HUES64 (cell line): ENCODE results near the gene PLS1.

Experiments
- H3K27ac ChIP-seq: 2 replicates; pipeline ENCODE4 v1.7.0; 2013; ENCODE audit warnings: low read depth, low read length, inconsistent platforms
- H3K27me3 ChIP-seq: 2 replicates; pipeline ENCODE4 v1.6.1; 2013; ENCODE audit warnings: mild to moderate bottlenecking, low read length; ENCODE audit not compliant: insufficient read depth
- H3K36me3 ChIP-seq: 2 replicates; pipeline ENCODE4 v1.6.1; 2013; ENCODE audit warnings: mild to moderate bottlenecking, low read length; ENCODE audit not compliant: insufficient read depth
- H3K4me1 ChIP-seq: 2 replicates; pipeline ENCODE4 v1.6.1; 2013; ENCODE audit warnings: mild to moderate bottlenecking, low read length, moderate library complexity; ENCODE audit not compliant: insufficient read depth
- H3K4me3 ChIP-seq: 2 replicates; pipeline ENCODE4 v1.5.1; 2013; ENCODE audit warnings: mild to moderate bottlenecking, low read length, moderate library complexity
- H3K9ac ChIP-seq: 2 replicates; pipeline ENCODE4 v1.6.1; 2013; ENCODE audit warnings: mild to moderate bottlenecking, low read depth, low read length
- H3K9me3 ChIP-seq: 2 replicates; pipeline ENCODE4 v1.6.1; 2013; ENCODE audit warnings: low read depth, low read length; ENCODE audit not compliant: insufficient read depth
- WGBS: fragments of 150-250, 120-280 bp; methylation state at CpG from one replicate; pipeline ENCODE4 v1.1.7; 2013; ENCODE audit warnings: missing lambda C conversion rate; 5-methylcytosine and 5-hydroxymethylcytosine counted together

Gene PLS1

DNA sequence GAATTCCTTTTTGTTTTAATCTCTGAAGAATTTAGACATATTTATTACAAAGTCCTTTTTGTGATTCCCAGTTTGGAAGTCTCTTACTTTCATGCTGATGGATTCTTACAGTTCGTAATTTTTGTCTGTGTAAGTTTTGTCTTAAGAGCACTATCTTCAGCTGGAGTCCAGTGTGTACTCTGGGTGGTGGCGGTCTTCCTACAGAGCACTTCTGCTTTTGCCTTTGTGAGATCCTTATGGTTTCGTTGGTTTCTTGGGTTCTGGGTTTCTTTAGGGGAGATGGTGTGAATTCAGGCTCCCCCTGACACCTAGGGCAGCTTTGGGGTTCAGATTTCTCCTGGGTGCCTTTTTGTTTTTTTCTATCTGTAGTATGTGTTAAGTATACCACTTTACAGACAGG is 45.3 kb downstream of the PLS1 start:
- Histone ChIP-seq H3K9me3 (no peaks in the 10 kb centered on the region), H3K4me1 (peaks cover 26% of the 10 kb centered on the region), H3K36me3 (no peaks in the 10 kb centered on the region), H3K27ac (no peak overlapping the region), H3K27me3 (no peaks in the 10 kb centered on the region), H3K4me3 (no peak overlapping the region), H3K9ac (no peak overlapping the region)
- 91% methylated on average over 3 of the region's 3 CpGs for WGBS

DNA sequence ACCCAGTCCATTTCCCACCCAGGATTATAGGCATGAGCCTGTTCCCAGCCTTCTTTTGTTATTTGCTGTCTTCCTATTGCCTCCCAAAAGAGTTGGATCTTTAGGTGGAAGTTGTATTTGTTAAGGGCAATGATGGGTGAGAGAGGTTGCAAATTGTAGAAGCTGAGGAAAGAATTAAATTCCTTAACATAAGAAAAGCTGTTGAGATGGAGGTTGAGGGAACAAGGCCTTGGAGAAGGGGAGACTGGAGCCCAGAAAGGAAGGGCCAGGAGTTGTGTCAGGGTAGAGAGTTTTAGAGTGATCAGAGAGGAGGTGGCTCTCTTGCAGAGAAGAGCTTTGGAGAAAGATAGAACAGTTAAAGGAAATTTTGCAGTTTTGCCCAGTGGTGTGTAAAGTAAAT is 46.8 kb downstream of the PLS1 start:
- H3K4me1 ChIP-seq, result peaks cover 26% of the 10 kb centered on the region
- no peak overlapping the region for H3K27ac ChIP-seq
- no peaks in the 10 kb centered on the region for H3K27me3 ChIP-seq
- no peaks in the 10 kb centered on the region for H3K36me3 ChIP-seq
- H3K4me3 ChIP-seq, result no peak overlapping the region
- H3K9ac ChIP-seq, result no peak overlapping the region
- H3K9me3 ChIP-seq, result no peaks in the 10 kb centered on the region

DNA sequence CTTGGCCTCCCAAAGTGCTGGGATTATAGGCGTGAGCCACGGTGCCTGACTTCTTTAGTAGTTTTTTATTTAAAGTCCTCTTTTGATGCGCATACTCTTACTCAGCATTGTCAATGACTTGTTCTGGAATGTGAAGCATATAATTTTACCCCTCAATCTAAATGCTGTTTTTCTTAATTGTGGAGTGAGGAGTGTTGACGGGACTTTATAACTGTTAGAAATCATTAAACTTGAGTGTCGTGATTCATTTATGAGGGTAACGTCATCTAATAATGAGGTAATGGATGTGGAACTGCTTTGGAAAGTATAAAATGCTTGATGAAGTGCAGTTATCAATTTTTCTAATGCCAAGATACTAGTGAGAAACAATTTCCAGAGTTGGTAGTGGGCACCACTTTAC is 48.3 kb downstream of the PLS1 start:
- Histone ChIP-seq H3K9me3 (no peaks in the 10 kb centered on the region), H3K27me3 (no peaks in the 10 kb centered on the region), H3K9ac (no peak overlapping the region), H3K27ac (no peak overlapping the region), H3K4me1 (peaks cover 26% of the 10 kb centered on the region), H3K36me3 (no peaks in the 10 kb centered on the region), H3K4me3 (no peak overlapping the region)
- WGBS, result 97% methylated on average over 5 of the region's 6 CpGs

DNA sequence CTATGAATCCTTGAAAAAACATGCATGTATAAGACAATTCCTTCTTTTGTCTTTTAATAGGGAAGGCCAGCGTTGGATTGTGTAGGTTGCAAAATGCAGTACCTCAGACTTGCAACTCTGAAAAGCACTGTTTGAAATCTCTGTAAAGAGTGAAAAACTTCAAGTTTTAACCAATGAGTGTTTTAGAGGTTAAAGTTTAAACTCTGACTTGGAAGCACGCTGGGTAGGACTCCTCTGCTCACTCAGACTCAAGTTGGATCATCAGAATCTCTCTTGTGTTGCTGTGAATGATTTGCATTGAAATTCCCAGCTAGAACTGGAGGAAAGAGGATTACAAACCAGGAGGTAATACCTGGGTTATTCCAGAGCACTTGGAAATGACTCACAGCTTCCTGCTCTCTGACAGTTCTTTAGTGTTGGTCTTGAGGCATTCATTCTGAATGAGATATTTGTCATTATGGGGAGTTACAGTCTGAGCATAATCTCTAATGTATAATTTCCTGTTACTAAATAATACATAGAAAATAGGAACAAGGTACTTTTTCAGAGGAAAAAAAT is 49.1 kb downstream of the PLS1 start:
- no peaks in the 10 kb centered on the region for H3K36me3 ChIP-seq
- WGBS, result 44% methylated on average over 2 of the region's 2 CpGs

DNA sequence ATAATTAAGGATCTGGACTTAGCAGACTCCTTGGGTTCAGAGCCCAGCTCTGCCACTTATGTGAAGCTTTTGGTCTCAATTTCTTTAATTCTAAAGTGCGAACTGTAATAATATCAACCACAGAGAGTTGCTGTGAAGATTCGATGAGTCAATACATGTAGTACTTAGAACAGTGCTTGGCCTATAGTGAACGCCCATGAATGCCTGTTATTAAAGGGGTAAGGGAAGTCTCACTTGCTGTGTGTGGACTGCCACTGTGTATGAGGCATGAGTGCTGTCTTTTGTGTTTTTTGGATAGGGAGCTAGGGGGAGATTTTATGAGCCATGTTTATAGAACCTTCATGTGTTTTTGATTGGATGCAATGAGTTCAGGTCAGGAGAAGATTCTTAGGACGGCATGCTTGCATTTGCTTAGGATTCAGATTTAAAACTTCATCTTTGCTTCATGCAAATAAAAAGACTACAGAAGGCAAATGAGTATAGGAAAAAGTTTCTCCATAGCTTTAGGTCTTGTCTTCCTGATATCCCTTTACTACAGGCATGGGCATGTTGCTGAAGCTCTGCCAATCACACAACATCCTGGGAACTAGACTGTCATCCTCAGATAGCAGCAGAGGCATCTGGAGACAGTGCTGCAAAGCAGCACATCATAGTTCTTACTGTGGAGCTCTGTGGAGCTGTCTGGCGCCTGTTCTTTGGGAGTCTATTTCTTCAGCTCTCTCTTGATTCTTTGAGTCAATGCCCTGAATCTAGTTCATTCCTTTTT is 50.0 kb downstream of the PLS1 start:
- no peak overlapping the region for H3K27ac ChIP-seq
- 94% methylated on average over 5 of the region's 5 CpGs for WGBS
- peaks cover 26% of the 10 kb centered on the region for H3K4me1 ChIP-seq
- H3K9me3 ChIP-seq, result no peaks in the 10 kb centered on the region
- H3K4me3 ChIP-seq, result no peak overlapping the region
- no peaks in the 10 kb centered on the region for H3K27me3 ChIP-seq
- no peak overlapping the region for H3K9ac ChIP-seq
- no peaks in the 10 kb centered on the region for H3K36me3 ChIP-seq

More for the DNA sequence above, 49.1 kb downstream of the PLS1 start:
- peak overlapping the region; percentile 42; the same call in 1 of the 2 replicates for H3K27ac ChIP-seq
- no peak overlapping the region for H3K9ac ChIP-seq
- no peaks in the 10 kb centered on the region for H3K27me3 ChIP-seq
- H3K4me1 ChIP-seq, result peaks cover 26% of the 10 kb centered on the region
- no peaks in the 10 kb centered on the region for H3K9me3 ChIP-seq
- no peak overlapping the region for H3K4me3 ChIP-seq

DNA sequence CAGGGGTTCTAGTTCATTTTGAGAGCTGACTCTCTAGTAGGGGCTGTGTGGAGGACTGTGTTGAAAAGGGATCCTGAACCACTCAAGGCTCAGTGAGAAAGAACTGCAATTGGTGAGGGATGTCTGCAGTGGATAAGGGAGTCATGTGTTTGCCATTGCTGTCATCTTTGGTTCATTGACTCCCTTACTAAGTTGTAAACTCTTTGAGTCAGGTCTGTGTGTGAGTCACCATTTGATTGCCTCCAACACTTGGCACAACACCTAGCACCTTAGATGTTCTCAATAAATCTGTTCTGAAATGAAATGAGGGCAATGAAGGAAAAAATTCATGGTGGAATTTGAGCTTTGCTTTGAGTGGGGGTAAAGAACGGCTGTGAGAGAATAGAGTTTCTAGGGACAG is 51.7 kb downstream of the PLS1 start:
- 87% methylated on average over 1 of the region's 1 CpG for WGBS
- H3K36me3 ChIP-seq, result no peaks in the 10 kb centered on the region
- no peaks in the 10 kb centered on the region for H3K9me3 ChIP-seq
- H3K27me3 ChIP-seq, result no peaks in the 10 kb centered on the region
- H3K4me1 ChIP-seq, result peaks cover 20% of the 10 kb centered on the region
- H3K4me3 ChIP-seq, result no peak overlapping the region
- H3K9ac ChIP-seq, result no peak overlapping the region
- no peak overlapping the region for H3K27ac ChIP-seq

DNA sequence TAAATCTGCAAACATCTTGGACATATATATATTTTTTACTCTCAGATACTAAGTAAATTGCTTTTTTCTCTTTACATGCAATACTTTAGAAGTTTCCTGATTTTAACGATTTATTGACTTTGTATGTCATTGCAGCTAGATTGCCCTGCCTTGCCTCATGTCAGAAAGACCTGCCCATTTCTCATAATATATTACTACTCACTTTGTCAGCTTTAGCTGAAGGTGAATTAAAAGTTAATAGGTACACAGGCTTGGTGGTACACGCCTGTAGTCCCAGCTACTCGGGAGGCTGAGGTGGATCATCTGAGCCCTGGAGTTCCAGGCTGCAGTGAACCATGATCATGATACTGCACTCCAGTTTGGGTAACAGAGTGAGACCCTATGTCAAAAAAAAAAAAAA is 52.8 kb downstream of the PLS1 start:
- Histone ChIP-seq H3K27ac (no peak overlapping the region), H3K9ac (no peak overlapping the region), H3K36me3 (no peaks in the 10 kb centered on the region), H3K9me3 (no peaks in the 10 kb centered on the region), H3K4me3 (no peak overlapping the region), H3K27me3 (no peaks in the 10 kb centered on the region), H3K4me1 (peaks cover 17% of the 10 kb centered on the region)
- 97% methylated on average over 3 of the region's 3 CpGs for WGBS

DNA sequence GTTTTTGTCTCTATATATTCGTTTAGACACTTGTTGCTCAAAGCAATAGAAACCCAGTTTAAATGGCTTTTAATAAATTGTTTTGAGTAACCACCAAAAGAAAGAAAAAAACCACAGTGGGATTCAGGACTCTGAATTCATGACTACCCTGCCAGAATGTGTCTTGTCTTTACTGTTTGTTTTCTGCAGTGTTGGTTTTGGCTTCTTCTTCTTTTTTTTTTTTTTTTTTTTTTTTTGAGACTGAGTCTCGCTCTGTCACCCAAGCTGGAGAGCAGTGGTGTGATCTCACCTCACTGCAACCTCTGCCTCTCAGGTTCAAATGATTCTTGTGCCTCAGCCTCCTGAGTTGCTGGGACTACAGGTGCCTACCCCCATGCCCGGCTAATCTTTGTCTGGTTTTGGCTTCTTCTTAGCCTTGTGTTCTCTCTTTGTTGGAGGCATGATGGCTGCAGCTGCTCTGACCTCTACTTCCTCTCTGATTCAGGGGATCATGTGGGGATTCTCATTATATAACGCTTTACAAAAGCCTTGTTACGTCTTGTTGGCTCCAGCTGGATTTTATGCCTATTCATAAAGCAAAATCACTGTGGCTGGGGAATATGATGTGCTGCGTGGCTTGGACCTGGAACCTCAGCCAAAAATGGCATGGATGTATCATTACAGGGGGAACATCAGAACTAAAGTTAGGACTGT is 54.0 kb downstream of the PLS1 start:
- 74% methylated on average over 5 of the region's 6 CpGs for WGBS
- H3K4me1 ChIP-seq, result peaks cover 10% of the 10 kb centered on the region; the same call in 1 of the 2 replicates
- no peaks in the 10 kb centered on the region for H3K36me3 ChIP-seq

DNA sequence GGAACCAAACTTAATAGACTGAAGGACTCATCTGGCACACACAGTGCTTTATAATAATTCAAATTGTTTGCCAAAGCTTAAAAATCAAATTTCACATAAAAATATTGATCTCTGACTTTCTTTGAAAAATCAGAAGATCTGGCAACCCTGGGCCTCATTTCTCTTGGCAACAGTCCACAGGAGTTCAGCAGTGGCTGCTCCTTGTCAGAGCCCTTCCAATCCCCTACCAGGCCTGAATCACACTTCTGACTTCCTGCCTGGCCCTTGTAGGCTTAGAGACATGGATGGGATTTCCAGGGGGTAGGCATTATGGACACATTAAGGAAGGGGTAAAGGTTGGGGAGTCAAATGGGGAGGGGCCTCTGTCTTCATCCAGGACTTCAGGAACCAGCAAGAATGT is 55.5 kb downstream of the PLS1 start:
- H3K4me1 ChIP-seq, result peaks cover 6% of the 10 kb centered on the region; the same call in 1 of the 2 replicates
- H3K9me3 ChIP-seq, result no peaks in the 10 kb centered on the region
- no peak overlapping the region for H3K4me3 ChIP-seq
- H3K36me3 ChIP-seq, result no peaks in the 10 kb centered on the region
- no peak overlapping the region for H3K27ac ChIP-seq
- no peak overlapping the region for H3K9ac ChIP-seq
- no peaks in the 10 kb centered on the region for H3K27me3 ChIP-seq

More for the DNA sequence above, 54.0 kb downstream of the PLS1 start:
- no peaks in the 10 kb centered on the region for H3K9me3 ChIP-seq
- no peaks in the 10 kb centered on the region for H3K27me3 ChIP-seq
- no peak overlapping the region for H3K4me3 ChIP-seq
- H3K9ac ChIP-seq, result no peak overlapping the region
- no peak overlapping the region for H3K27ac ChIP-seq

DNA sequence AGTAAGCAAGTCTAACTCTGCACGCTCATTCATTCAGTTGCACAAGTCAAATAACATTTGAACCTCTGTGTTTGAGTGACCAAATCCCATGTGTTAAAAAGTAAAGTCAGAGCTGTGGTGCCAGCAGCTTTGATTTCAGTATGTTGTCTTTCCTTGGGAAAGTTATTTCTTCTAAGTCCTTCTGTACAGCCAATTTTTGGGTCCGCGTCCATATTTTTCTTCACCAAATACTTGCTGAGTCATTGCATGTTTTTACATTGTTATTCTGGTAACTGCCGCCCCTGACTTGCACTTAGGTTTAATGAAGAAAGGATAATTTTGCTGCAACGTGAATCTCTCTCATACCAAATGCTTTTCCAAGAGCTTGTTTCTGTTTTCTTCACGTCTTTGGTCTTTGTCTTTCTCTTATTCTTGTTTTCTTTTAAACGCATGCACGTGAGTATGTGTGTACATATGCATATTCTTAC is 56.7 kb downstream of the PLS1 start:
- Histone ChIP-seq H3K9ac (no peak overlapping the region), H3K4me1 (peaks cover 6% of the 10 kb centered on the region; the same call in 1 of the 2 replicates), H3K9me3 (no peaks in the 10 kb centered on the region), H3K27ac (no peak overlapping the region), H3K36me3 (no peaks in the 10 kb centered on the region), H3K4me3 (no peak overlapping the region), H3K27me3 (no peaks in the 10 kb centered on the region)
- 93% methylated on average over 8 of the region's 8 CpGs for WGBS

DNA sequence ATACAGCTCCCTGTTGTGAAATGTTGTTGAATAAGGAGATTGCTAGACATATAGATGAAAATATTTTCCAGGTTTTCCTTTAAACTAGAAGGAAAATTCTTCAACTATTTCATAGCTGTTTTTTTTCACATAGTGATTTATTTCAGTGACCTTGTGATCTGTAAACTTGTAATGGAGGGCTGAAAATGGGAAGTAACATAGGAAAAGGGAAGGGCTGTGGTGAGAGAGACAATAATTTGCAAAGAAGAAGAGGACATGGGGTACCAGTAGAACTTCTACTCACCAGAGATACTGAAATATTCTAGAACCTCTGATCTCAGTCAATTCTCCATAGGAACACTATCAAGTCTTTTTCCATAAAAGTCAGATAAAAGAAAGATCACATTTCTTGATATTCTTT is 60.4 kb downstream of the PLS1 start:
- Histone ChIP-seq H3K9ac (no peak overlapping the region), H3K9me3 (no peaks in the 10 kb centered on the region), H3K27ac (no peak overlapping the region), H3K4me3 (no peak overlapping the region), H3K27me3 (no peaks in the 10 kb centered on the region), H3K36me3 (no peaks in the 10 kb centered on the region), H3K4me1 (peaks cover 20% of the 10 kb centered on the region)
